ENCODE measurements around the gene POU6F2. TPM values are rescaled to one million over a fixed set of nuclear protein-coding genes. Genes with fewer than 3 reads are reported as not detected.
A peak's percentile ranks its signal among the peaks of the same experiment; 100 is the strongest.
"Not testable (repeated sequence)": the region's sequence is repeated elsewhere in the genome, so short reads cannot be mapped to it uniquely, and the experiment has no call there.

POU6F2 gene
- total RNA-seq, 2 donors from 2014 or later: not detected

- no peak for ATAC-seq
- intact Hi-C loops (cut with DNase I, micrococcal nuclease): no loop called here
- DNase-seq: no peak
Observed at GRCh38 chr7:39153113-39153512, 175.4 kb downstream of the POU6F2 start.

GRCh38 chr7:39153647-39154046 lies 175.9 kb downstream of the POU6F2 start:
- intact Hi-C loops (cut with DNase I, micrococcal nuclease): no loop called here
- no peak for DNase-seq

GRCh38 chr7:39154815-39155214 lies 177.1 kb downstream of the POU6F2 start:
- intact Hi-C loops (cut with DNase I, micrococcal nuclease): no loop called here
- DNase-seq: no peak
- ATAC-seq: peak; percentile 42

More at GRCh38 chr7:39153647-39154046, 175.9 kb downstream of the POU6F2 start:
- ATAC-seq: no peak

GRCh38 chr7:39158367-39158766 lies 180.7 kb downstream of the POU6F2 start:
- DNase-seq (no peak), ATAC-seq (no peak)
- intact Hi-C loops (cut with DNase I, micrococcal nuclease): no loop called here

GRCh38 chr7:39161903-39162302 lies 184.2 kb downstream of the POU6F2 start:
- ATAC-seq: no peak
- intact Hi-C loops (cut with DNase I, micrococcal nuclease): no loop called here

GRCh38 chr7:39164887-39165286 lies 187.2 kb downstream of the POU6F2 start:
- intact Hi-C loops (cut with DNase I, micrococcal nuclease): no loop called here
- ATAC-seq (no peak), DNase-seq (no peak)

More at GRCh38 chr7:39161903-39162302, 184.2 kb downstream of the POU6F2 start:
- DNase-seq: no peak

GRCh38 chr7:39168403-39169098 lies 190.8 kb downstream of the POU6F2 start:
- intact Hi-C loops (cut with DNase I, micrococcal nuclease): no loop called here
- ATAC-seq: no peak
- DNase-seq: no peak

GRCh38 chr7:39172137-39172536 lies 194.4 kb downstream of the POU6F2 start:
- no peak for DNase-seq
- intact Hi-C loops (cut with DNase I, micrococcal nuclease): no loop called here
- ATAC-seq: no peak

GRCh38 chr7:39181398-39181797 lies 203.7 kb downstream of the POU6F2 start:
- intact Hi-C loops (cut with DNase I, micrococcal nuclease): no loop called here
- DNase-seq (no peak), ATAC-seq (no peak)

- DNase-seq (no peak), ATAC-seq (no peak)
- intact Hi-C loops (cut with DNase I, micrococcal nuclease): no loop called here
Observed at GRCh38 chr7:39183796-39184195, 206.1 kb downstream of the POU6F2 start.

GRCh38 chr7:39184391-39184790 lies 206.7 kb downstream of the POU6F2 start:
- ATAC-seq (no peak), DNase-seq (peak in 1 of 2 donors; percentile 7)
- intact Hi-C loops (cut with DNase I, micrococcal nuclease): no loop called here

GRCh38 chr7:39186131-39186530 lies 208.4 kb downstream of the POU6F2 start:
- ATAC-seq (no peak), DNase-seq (no peak)
- intact Hi-C loops (cut with DNase I, micrococcal nuclease): no loop called here

- intact Hi-C loops (cut with DNase I, micrococcal nuclease): no loop called here
- DNase-seq (no peak), ATAC-seq (no peak)
Observed at GRCh38 chr7:39186671-39187070, 209.0 kb downstream of the POU6F2 start.

GRCh38 chr7:39187130-39187529 lies 209.4 kb downstream of the POU6F2 start:
- ATAC-seq (no peak), DNase-seq (no peak)
- intact Hi-C loops (cut with DNase I, micrococcal nuclease): no loop called here

- DNase-seq (no peak), ATAC-seq (no peak)
- intact Hi-C loops (cut with DNase I, micrococcal nuclease): no loop called here
Observed at GRCh38 chr7:39192476-39192875, 214.8 kb downstream of the POU6F2 start.

GRCh38 chr7:39194388-39194787 lies 216.7 kb downstream of the POU6F2 start:
- DNase-seq; ATAC-seq; intact Hi-C loops (cut with DNase I, micrococcal nuclease): not testable (repeated sequence)

- ATAC-seq (no peak), DNase-seq (no peak)
- intact Hi-C loops (cut with DNase I, micrococcal nuclease): no loop called here
Observed at GRCh38 chr7:39195967-39196366, 218.3 kb downstream of the POU6F2 start.

GRCh38 chr7:39197831-39198230 lies 220.1 kb downstream of the POU6F2 start:
- intact Hi-C loops (cut with DNase I, micrococcal nuclease): no loop called here
- ATAC-seq (no peak), DNase-seq (no peak)

GRCh38 chr7:39198556-39198955 lies 220.8 kb downstream of the POU6F2 start:
- intact Hi-C loops (cut with DNase I, micrococcal nuclease): no loop called here
- peak; percentile 94 for ATAC-seq
- no peak for DNase-seq

GRCh38 chr7:39199006-39199405 lies 221.3 kb downstream of the POU6F2 start:
- intact Hi-C loops (cut with DNase I, micrococcal nuclease): no loop called here
- DNase-seq (no peak), ATAC-seq (peak; percentile 42)

- ATAC-seq (no peak), DNase-seq (no peak)
- intact Hi-C loops (cut with DNase I, micrococcal nuclease): no loop called here
Observed at GRCh38 chr7:39199951-39200350, 222.2 kb downstream of the POU6F2 start.

Data from left colon (tissue), 2 donors.